GM12872 (cell line): ENCODE measurements around the gene FCHSD2.

Experiments used
- TF ChIP-seq, protein P1 (sequence below): IDR thresholded peaks from 3 replicates; pipeline ENCODE4 v1.5.1; 2011; ENCODE audit warnings: low read depth, mild to moderate bottlenecking, low read length, moderate library complexity; ENCODE audit not compliant: insufficient read depth

Gene FCHSD2

DNA sequence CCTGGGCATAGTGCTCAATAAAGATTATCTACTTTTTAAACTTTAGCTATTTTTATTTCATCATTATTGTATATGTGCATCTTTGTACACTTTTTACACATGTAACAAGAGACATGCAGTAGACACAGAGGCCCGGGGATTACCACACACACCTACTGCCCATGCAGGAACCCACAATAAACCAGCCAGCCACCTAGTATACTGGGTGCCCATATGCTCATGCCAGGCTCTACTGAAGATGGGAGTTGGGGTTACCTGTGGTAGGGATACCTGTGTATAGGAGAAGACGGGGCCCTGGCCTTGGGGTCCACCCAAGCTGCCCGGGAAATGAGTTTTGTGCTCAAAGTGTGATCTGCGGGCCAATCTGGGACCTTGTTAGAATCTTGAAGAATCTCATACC lies 44.8 kb upstream of the FCHSD2 start:
- TF ChIP-seq, protein P1, sequence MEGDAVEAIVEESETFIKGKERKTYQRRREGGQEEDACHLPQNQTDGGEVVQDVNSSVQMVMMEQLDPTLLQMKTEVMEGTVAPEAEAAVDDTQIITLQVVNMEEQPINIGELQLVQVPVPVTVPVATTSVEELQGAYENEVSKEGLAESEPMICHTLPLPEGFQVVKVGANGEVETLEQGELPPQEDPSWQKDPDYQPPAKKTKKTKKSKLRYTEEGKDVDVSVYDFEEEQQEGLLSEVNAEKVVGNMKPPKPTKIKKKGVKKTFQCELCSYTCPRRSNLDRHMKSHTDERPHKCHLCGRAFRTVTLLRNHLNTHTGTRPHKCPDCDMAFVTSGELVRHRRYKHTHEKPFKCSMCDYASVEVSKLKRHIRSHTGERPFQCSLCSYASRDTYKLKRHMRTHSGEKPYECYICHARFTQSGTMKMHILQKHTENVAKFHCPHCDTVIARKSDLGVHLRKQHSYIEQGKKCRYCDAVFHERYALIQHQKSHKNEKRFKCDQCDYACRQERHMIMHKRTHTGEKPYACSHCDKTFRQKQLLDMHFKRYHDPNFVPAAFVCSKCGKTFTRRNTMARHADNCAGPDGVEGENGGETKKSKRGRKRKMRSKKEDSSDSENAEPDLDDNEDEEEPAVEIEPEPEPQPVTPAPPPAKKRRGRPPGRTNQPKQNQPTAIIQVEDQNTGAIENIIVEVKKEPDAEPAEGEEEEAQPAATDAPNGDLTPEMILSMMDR: no peak

DNA sequence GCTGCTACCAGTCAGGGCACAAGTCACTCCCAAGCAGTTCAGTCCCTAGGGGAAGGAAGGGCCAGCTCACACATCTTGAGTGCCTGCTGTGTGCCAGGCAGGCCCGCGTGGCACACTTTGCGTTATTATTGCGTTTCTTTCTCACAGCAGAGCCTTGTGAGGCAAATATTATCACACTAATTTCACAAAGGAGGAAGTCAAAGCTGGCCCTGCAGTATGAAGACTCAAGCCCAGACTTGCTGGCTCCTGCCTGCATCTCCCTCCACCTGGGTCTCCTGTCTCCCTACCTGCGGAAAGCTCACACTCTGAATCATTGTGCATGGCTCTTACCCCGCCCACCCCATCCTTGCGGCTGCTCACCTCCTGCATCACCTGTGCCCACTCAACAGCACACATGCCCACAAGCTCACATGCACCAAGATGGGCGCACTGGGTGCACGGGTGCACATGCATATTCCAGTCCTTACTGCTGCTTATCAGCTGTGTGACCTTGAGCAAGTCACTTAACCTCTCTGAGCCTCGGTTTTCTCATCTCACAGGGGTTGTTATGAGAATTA lies 44.3 kb upstream of the FCHSD2 start:
- TF ChIP-seq, protein P1: no peak

DNA sequence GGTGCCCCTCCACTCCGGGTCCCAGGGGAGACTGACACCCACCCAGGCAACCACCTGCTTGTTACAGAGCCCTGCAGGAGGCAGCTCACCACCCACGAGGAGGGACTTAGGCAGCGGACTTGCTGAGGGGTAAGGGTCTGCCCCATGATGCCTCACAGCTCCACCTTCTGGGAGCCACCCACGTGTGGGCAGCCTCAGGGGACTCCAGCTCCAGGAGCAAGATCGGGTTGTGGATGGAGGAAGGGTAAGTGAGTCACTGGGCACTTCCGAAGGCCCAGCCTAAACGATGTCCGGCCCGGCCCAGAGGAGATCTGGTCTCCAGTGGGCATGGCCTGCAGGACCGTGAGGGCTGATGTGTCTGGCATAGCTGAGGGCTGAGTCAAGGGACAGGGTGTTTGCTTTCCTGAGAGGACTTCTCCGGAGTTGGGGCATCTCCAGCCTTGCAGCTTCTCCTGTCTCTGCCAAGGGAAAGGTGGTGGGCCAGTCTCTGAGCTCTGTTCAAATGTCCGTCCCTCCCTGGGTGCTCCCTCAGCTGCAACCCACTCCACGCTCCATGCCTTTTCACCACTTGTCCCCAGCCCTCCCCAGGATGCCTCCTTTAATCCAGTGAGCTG lies 43.7 kb upstream of the FCHSD2 start:
- TF ChIP-seq, protein P1: no peak

DNA sequence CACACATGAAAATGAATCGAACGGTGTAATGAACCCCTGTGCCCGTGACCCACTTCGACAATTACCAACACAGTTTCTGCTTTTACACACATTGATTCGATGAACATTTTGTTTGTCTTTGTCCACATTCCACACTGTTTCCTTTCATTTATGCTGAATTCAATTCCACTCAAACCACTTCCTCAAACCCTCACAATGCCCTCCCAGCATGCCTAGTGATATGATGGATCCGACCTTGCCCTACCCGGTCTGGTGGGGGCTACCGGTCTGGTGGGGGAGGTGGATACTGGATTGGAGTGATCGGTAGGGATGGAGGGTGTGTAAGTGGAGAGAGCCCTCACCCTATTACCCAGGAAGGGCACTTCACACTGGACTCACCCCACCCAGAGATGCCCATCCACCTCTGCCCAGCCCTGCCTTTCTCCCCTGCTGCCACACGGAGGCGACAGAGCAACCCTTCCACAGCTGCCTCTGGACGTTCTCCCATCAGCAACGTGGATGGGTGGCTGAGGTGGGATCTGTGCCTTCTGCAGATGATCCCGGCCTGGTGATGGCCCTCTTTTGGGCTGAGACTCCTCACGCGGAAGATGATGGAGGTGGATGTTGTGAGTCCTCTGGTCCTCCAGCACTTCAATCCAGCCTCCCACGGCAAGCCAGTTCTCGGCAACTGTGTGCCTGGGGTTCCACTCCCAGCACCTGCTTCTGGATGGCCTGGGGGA lies 43.0 kb upstream of the FCHSD2 start:
- TF ChIP-seq, protein P1: peak; percentile 99

DNA sequence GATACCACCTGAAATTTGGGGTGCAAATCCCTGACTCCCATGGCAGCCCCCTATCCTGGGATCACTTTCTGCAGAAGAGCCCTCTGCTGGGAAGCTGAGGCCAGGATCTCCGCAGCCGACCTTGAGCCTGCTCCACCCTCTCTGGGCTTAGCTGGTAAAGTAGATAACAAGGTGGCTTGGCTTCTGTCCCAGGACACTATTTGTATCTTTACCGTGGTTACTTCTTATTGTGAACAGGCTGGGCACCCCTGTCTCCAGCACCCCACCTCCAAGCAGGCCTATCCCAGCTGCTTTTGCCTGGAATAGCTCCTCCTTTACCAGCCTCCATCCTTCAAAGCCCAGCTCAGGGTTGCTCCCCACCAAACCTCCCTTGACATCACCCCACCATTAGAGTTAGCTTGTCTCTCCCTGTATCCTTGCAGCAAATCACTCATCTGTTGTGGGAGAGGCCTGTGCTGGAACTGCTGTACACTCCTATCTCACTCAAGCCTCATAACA lies 40.8 kb upstream of the FCHSD2 start:
- TF ChIP-seq, protein P1: no peak

DNA sequence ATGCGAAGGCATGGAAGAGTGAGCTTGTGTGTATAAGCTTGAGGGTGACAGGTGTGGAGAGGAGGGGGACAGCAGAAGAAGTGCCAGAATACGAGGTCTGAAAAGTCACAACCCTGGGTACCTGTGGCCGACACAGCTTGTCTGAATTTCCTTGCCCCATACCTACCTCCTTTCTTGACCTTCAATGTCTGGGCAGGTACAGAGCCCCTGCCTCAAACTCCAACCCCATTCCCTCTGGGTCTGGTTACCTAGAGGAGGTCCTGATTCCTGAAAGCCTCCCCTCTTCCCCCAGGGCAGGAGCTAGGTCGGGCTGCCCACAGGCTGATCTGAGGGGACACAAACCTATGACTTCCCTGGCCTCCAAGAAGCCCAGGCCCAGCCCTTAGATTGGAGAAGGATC lies 36.6 kb upstream of the FCHSD2 start:
- TF ChIP-seq, protein P1: no peak

DNA sequence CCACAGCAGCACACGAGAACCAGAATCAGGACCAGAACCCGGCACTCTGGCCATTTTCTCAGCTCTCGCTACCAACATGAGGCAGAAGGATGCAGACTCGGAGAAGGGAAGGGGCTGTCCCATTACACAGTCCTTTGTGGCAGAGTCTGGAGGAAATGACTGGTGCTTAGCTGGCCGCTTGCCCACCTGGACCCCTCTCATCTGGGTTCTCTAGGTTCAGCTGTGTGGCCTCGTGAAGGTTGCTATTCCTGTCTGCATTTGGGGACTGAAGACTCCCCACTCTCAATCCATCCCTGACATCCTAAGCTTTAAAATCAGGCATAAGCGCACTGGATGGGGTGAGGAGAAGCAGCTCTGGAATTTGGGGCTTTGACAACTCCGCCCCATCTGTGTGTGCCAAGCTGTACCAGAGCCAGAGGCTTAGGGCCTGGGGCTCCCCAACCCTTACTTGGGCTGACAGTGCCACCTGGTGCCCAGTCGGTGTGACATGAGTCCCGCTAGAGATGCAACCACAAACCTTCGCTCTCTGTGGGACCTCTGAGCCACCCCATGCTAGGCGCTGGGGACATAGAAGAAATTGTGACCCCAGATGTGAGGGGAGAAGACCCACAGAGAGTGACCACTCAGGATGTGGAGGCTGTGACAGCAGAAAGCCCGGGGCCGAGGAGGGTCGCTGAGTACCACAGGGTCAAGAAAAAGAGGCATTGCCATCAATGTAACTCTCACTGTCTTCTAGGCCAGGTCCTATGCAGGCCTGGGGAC lies 35.8 kb upstream of the FCHSD2 start:
- TF ChIP-seq, protein P1: peak; percentile 86
